Measurements from ENCODE around the gene TRAPPC6A.

TRAPPC6A gene

GRCh38 chr19:45149129-45149528 is 28.9 kb downstream of the TRAPPC6A start:
- no peak for DNase-seq (ENCODE audit: low read depth in 2 of 2)

GRCh38 chr19:45147835-45148676 is 30.0 kb downstream of the TRAPPC6A start:
- DNase-seq (ENCODE audit: low read depth in 2 of 2): no peak

- no peak for DNase-seq (ENCODE audit: low read depth in 2 of 2)
Observed at GRCh38 chr19:45146741-45147205, 31.3 kb downstream of the TRAPPC6A start.

- DNase-seq (ENCODE audit: low read depth in 2 of 2): no peak
Observed at GRCh38 chr19:45146251-45146650, 31.8 kb downstream of the TRAPPC6A start.

GRCh38 chr19:45145270-45146189 is 32.5 kb downstream of the TRAPPC6A start:
- DNase-seq (ENCODE audit: low read depth in 2 of 2): no peak

GRCh38 chr19:45144431-45145269 is 33.4 kb downstream of the TRAPPC6A start:
- DNase-seq (ENCODE audit: low read depth in 2 of 2): no peak

GRCh38 chr19:45142726-45143110 is 35.3 kb downstream of the TRAPPC6A start:
- no peak for DNase-seq (ENCODE audit: low read depth in 2 of 2)

GRCh38 chr19:45142016-45142725 is 35.9 kb downstream of the TRAPPC6A start:
- DNase-seq (ENCODE audit: low read depth in 2 of 2): no peak

GRCh38 chr19:45141203-45141900 is 36.7 kb downstream of the TRAPPC6A start:
- no peak for DNase-seq (ENCODE audit: low read depth in 2 of 2)

- no peak for DNase-seq (ENCODE audit: low read depth in 2 of 2)
Observed at GRCh38 chr19:45140533-45140932, 37.5 kb downstream of the TRAPPC6A start.

GRCh38 chr19:45140144-45140503 is 37.9 kb downstream of the TRAPPC6A start:
- no peak for DNase-seq (ENCODE audit: low read depth in 2 of 2)

GRCh38 chr19:45139286-45140143 is 38.5 kb downstream of the TRAPPC6A start:
- no peak for DNase-seq (ENCODE audit: low read depth in 2 of 2)

GRCh38 chr19:45138303-45138751 is 39.7 kb downstream of the TRAPPC6A start:
- DNase-seq (ENCODE audit: low read depth in 2 of 2): no peak

GRCh38 chr19:45137179-45137761 is 40.8 kb downstream of the TRAPPC6A start:
- no peak for DNase-seq (ENCODE audit: low read depth in 2 of 2)

GRCh38 chr19:45136507-45137178 is 41.4 kb downstream of the TRAPPC6A start:
- no peak for DNase-seq (ENCODE audit: low read depth in 2 of 2)

- DNase-seq (ENCODE audit: low read depth in 2 of 2): no peak
Observed at GRCh38 chr19:45135176-45135885, 42.7 kb downstream of the TRAPPC6A start.

GRCh38 chr19:45133661-45134060 is 44.4 kb downstream of the TRAPPC6A start:
- no peak for DNase-seq (ENCODE audit: low read depth in 2 of 2)

All from activated CD4-positive, alpha-beta T cell treated with anti-CD3 and anti-CD28 coated beads for 24 hours (primary cell).